PC-9 (cell line): ENCODE data around the gene VPS37B. TPM values are rescaled to one million over a fixed set of nuclear protein-coding genes. Genes with fewer than 3 reads are reported as not detected.

Experiments
- BruUV-seq: library from RNA; stranded (reverse); fragments of 400-500 nt; replicated peaks from 2 replicates; lab custom pipeline; 2021; lab: Mats Ljungman, UMichigan
- CTCF ChIA-PET: fragments of 300-600 bp; sonication (Branson Sonifier 250); formaldehyde crosslinking; loops from one replicate; lab custom pipeline; 2022; ENCODE audit warnings: antibody characterized with exemption; lab: Charles Lee
- POLR2A ChIA-PET: fragments of 300-600 bp; sonication (Branson Sonifier 250); formaldehyde crosslinking; loops from one replicate; lab custom pipeline; 2022; ENCODE audit warnings: antibody characterized with exemption; ENCODE audit not compliant: unreplicated experiment; lab: Charles Lee
- DNase-seq, 2 experiments: peaks; one replicate each; pipeline versions ENCODE4 v3.0.0 to v3.0.0-alpha.2; 2015 to 2022; ENCODE audit warnings: mixed read lengths in 1 of 2
- H2AFZ ChIP-seq: fragments of 200-600 bp; sonication (generic); 2 replicates; pipeline ENCODE4 v1.8.1; 2017; ENCODE audit warnings: antibody characterized with exemption
- H3F3A ChIP-seq: fragments of 200-600 bp; sonication (generic); 2 replicates; pipeline ENCODE4 v1.8.1; 2017; ENCODE audit warnings: antibody characterized with exemption, mild to moderate bottlenecking, low read depth; ENCODE audit not compliant: insufficient read depth
- H3K27ac ChIP-seq: fragments of 200-600 bp; sonication (generic); 2 replicates; pipeline ENCODE4 v1.6.1; 2016; ENCODE audit warnings: mixed run types
- H3K27me3 ChIP-seq: fragments of 200-600 bp; sonication (generic); 2 replicates; pipeline ENCODE4 v1.6.1; 2016; ENCODE audit warnings: low read depth, mixed run types; ENCODE audit not compliant: insufficient read depth
- H3K36me3 ChIP-seq: fragments of 200-600 bp; sonication (generic); 2 replicates; pipeline ENCODE4 v1.6.1; 2016; ENCODE audit warnings: low read depth, mixed run types
- H3K4me1 ChIP-seq: fragments of 200-600 bp; sonication (generic); replicated peaks from 2 replicates; pipeline ENCODE4 v1.6.1; 2016; ENCODE audit warnings: mixed run types; ENCODE audit not compliant: insufficient read depth
- H3K4me2 ChIP-seq: fragments of 200-600 bp; sonication (generic); 2 replicates; pipeline ENCODE4 v1.6.1; 2017; ENCODE audit warnings: mixed run types
- H3K4me3 ChIP-seq: fragments of 200-600 bp; sonication (generic); 2 replicates; pipeline ENCODE4 v1.6.1; 2016; ENCODE audit warnings: mixed run types
- H3K79me2 ChIP-seq: fragments of 200-600 bp; sonication (generic); 2 replicates; pipeline ENCODE4 v1.6.1; 2017; ENCODE audit warnings: low read depth, mixed run types
- H3K9me2 ChIP-seq: fragments of 200-600 bp; sonication (generic); 2 replicates; pipeline ENCODE4 v1.8.1; 2017; ENCODE audit warnings: mild to moderate bottlenecking; ENCODE audit not compliant: insufficient read depth
- H3K9me3 ChIP-seq: fragments of 200-600 bp; sonication (generic); 2 replicates; pipeline ENCODE4 v1.8.1; 2016; ENCODE audit warnings: low read depth; ENCODE audit not compliant: insufficient read depth
- H4K20me1 ChIP-seq: fragments of 200-600 bp; sonication (generic); 2 replicates; pipeline ENCODE4 v1.8.1; 2017; ENCODE audit not compliant: insufficient read depth
- EZH2 ChIP-seq: fragments of 200-600 bp; sonication (generic); IDR thresholded peaks from 2 replicates; pipeline ENCODE4 v1.8.0; 2017; ENCODE audit warnings: antibody characterized with exemption, low read depth
- intact Hi-C: fragments of 100-400 bp; cut with micrococcal nuclease; formaldehyde crosslinking; loops from one replicate; pipeline ENCODE4 v1.10.0; 2022; ENCODE audit not compliant: unreplicated experiment
- total RNA-seq: library from RNA; stranded (reverse); gene quantifications from 2 replicates; pipeline ENCODE4 v1.2.3, GENCODE V29; 2021
- TF ChIP-seq, protein P1 (sequence below): fragments of 200-600 bp; sonication (generic); conservative IDR thresholded peaks from 2 replicates; pipeline ENCODE4 v1.6.1; 2017; ENCODE audit warnings: mixed run types, antibody characterized with exemption, mild to moderate bottlenecking, moderate library complexity

VPS37B gene
- total RNA-seq, 1 experiment from 2014 or later = 51.4 TPM

- Histone ChIP-seq H2AFZ (no peak overlapping the region), H3K27ac (no peak overlapping the region), H3K4me2 (no peak overlapping the region), H3K27me3 (no peaks in the 10 kb centered on the region), H3K79me2 (peaks cover 29% of the 10 kb centered on the region), H3K4me1 (no peaks in the 10 kb centered on the region), H3K36me3 (peaks cover 15% of the 10 kb centered on the region; the same call in 1 of the 2 replicates), H3K9me2 (no peaks in the 10 kb centered on the region), H3K4me3 (no peak overlapping the region), H3F3A (peaks cover 34% of the 10 kb centered on the region; the same call in 1 of the 2 replicates), H3K9me3 (no peaks in the 10 kb centered on the region), H4K20me1 (peaks cover 36% of the 10 kb centered on the region)
- TF ChIP-seq, protein P1, sequence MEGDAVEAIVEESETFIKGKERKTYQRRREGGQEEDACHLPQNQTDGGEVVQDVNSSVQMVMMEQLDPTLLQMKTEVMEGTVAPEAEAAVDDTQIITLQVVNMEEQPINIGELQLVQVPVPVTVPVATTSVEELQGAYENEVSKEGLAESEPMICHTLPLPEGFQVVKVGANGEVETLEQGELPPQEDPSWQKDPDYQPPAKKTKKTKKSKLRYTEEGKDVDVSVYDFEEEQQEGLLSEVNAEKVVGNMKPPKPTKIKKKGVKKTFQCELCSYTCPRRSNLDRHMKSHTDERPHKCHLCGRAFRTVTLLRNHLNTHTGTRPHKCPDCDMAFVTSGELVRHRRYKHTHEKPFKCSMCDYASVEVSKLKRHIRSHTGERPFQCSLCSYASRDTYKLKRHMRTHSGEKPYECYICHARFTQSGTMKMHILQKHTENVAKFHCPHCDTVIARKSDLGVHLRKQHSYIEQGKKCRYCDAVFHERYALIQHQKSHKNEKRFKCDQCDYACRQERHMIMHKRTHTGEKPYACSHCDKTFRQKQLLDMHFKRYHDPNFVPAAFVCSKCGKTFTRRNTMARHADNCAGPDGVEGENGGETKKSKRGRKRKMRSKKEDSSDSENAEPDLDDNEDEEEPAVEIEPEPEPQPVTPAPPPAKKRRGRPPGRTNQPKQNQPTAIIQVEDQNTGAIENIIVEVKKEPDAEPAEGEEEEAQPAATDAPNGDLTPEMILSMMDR = no peak
- TF ChIP-seq EZH2 = no peak
- POLR2A ChIA-PET = no interaction called here
- DNase-seq = no peak
- BruUV-seq = no TSS peak
- intact Hi-C loops = no loop called here
- CTCF ChIA-PET = interaction anchor here (0.7 kb wide), 1 partner anchor 792 kb away, joined by 3 read pairs; no protein-coding TSS in a partner anchor
Observed at GRCh38 chr12:122868471-122869177, 27.3 kb downstream of the VPS37B start.

- H3K4me2 ChIP-seq = no peak overlapping the region
Observed at GRCh38 chr12:122867691-122868461, 28.0 kb downstream of the VPS37B start.

More at GRCh38 chr12:122867691-122868461, 28.0 kb downstream of the VPS37B start:
- Histone ChIP-seq H3K36me3 (peaks cover 15% of the 10 kb centered on the region; the same call in 1 of the 2 replicates), H3K4me1 (no peaks in the 10 kb centered on the region), H3F3A (peaks cover 38% of the 10 kb centered on the region; the same call in 1 of the 2 replicates), H3K27me3 (no peaks in the 10 kb centered on the region), H3K4me3 (no peak overlapping the region), H3K79me2 (peaks cover 22% of the 10 kb centered on the region), H2AFZ (no peak overlapping the region), H3K27ac (no peak overlapping the region), H4K20me1 (peaks cover 35% of the 10 kb centered on the region), H3K9me2 (no peaks in the 10 kb centered on the region), H3K9me3 (no peaks in the 10 kb centered on the region)
- TF ChIP-seq, protein P1 = peak; percentile 26; the same call in 1 of the 2 replicates
- no peak for TF ChIP-seq EZH2
- BruUV-seq = no TSS peak
- CTCF ChIA-PET = no interaction called here
- intact Hi-C loops = no loop called here
- no peak for DNase-seq
- POLR2A ChIA-PET = no interaction called here
